ENCODE data around the gene YBEY.

YBEY gene

DNA sequence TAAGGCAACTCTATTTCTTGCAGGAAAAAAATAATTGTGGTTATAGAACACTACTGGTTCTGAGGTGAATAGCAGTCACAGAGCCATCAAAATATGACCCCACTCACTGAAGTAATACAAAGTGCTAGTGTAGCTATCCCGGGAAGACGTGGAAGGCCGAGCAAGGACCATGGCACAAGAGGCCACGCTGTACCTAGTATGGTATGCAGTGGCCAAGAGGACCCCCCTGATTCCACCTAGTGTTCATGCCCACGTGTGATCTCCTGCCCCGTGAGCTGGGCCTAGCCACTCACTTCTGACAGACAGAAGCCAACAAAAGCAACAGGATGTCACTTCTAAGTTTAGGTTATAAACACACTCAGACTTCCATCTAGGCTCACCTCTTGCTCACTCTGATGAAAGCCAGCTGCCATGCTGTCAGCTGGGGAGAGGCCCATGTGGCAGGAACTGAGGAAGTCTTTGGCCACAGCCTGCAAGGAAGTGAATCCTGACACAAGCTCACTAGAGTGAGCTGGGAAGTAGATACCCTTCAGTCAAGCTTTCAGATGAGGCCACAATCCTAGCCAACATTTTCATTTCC, 35.9 kb upstream of the YBEY start:
- Histone ChIP-seq H3K27ac (ENCODE audit: extremely low read depth, low read depth, low read length) (no peak overlapping the region), H3K4me3 (ENCODE audit: low read depth, low read length) (no peak overlapping the region), H3K4me1 (ENCODE audit: control insufficient read depth, insufficient read depth, low read length) (no peaks in the 10 kb centered on the region), H3K36me3 (ENCODE audit: control insufficient read depth in 2 of 2, insufficient read depth in 1 of 2, low read length in 2 of 2) (peaks cover 59 to 94% of the 10 kb centered on the region in 2 experiments), H3K9me3 (ENCODE audit: control insufficient read depth, insufficient read depth, low read depth, low read length) (no peaks in the 10 kb centered on the region)
- CTCF ChIA-PET: interaction anchor here (1.0 kb wide), 1 partner anchor 107 kb away, joined by 8 read pairs; no protein-coding TSS in a partner anchor
- TF ChIP-seq ZNF2 (tag by site-specific recombination; IDR thresholded peaks at IDR 0.05) (no peak), ZNF248 (tag by site-specific recombination; IDR thresholded peaks at IDR 0.05) (no peak), ZNF610 (tag by site-specific recombination; IDR thresholded peaks at IDR 0.05; ENCODE audit: borderline replicate concordance) (no peak), HOXD13 (CRISPR knock-in tag; IDR thresholded peaks at IDR 0.05; ENCODE audit: borderline replicate concordance) (no peak), ZNF670 (tag by site-specific recombination; IDR thresholded peaks at IDR 0.05; ENCODE audit: low read depth) (no peak), SCRT1 (tag by site-specific recombination; IDR thresholded peaks at IDR 0.05; ENCODE audit: borderline replicate concordance) (no peak), ZBTB1 (tag by site-specific recombination; IDR thresholded peaks at IDR 0.05) (no peak), ZNF324 (tag by site-specific recombination; IDR thresholded peaks at IDR 0.05) (no peak), ZNF169 (tag by site-specific recombination; IDR thresholded peaks at IDR 0.05) (no peak), ZNF792 (tag by site-specific recombination; IDR thresholded peaks at IDR 0.05) (no peak), ZBTB8A (tag by site-specific recombination; IDR thresholded peaks at IDR 0.05) (no peak), RBAK (tag by site-specific recombination; IDR thresholded peaks at IDR 0.05) (no peak), ZNF624 (tag by site-specific recombination; IDR thresholded peaks at IDR 0.05) (no peak), ZNF621 (tag by site-specific recombination; IDR thresholded peaks at IDR 0.05) (no peak)
- TF ChIP-seq, protein P1, sequence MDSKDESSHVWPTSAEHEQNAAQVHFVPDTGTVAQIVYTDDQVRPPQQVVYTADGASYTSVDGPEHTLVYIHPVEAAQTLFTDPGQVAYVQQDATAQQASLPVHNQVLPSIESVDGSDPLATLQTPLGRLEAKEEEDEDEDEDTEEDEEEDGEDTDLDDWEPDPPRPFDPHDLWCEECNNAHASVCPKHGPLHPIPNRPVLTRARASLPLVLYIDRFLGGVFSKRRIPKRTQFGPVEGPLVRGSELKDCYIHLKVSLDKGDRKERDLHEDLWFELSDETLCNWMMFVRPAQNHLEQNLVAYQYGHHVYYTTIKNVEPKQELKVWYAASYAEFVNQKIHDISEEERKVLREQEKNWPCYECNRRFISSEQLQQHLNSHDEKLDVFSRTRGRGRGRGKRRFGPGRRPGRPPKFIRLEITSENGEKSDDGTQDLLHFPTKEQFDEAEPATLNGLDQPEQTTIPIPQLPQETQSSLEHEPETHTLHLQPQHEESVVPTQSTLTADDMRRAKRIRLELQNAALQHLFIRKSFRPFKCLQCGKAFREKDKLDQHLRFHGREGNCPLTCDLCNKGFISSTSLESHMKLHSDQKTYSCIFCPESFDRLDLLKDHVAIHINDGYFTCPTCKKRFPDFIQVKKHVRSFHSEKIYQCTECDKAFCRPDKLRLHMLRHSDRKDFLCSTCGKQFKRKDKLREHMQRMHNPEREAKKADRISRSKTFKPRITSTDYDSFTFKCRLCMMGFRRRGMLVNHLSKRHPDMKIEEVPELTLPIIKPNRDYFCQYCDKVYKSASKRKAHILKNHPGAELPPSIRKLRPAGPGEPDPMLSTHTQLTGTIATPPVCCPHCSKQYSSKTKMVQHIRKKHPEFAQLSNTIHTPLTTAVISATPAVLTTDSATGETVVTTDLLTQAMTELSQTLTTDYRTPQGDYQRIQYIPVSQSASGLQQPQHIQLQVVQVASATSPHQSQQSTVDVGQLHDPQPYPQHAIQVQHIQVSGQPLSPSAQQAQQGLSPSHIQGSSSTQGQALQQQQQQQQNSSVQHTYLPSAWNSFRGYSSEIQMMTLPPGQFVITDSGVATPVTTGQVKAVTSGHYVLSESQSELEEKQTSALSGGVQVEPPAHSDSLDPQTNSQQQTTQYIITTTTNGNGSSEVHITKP (tag by site-specific recombination; IDR thresholded peaks at IDR 0.05): no peak
- TF ChIP-seq, protein P2, sequence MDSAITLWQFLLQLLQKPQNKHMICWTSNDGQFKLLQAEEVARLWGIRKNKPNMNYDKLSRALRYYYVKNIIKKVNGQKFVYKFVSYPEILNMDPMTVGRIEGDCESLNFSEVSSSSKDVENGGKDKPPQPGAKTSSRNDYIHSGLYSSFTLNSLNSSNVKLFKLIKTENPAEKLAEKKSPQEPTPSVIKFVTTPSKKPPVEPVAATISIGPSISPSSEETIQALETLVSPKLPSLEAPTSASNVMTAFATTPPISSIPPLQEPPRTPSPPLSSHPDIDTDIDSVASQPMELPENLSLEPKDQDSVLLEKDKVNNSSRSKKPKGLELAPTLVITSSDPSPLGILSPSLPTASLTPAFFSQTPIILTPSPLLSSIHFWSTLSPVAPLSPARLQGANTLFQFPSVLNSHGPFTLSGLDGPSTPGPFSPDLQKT (IDR thresholded peaks at IDR 0.05; ENCODE audit: borderline replicate concordance, low read depth, low read length): no peak
- POLR2A ChIA-PET: no interaction called here

DNA sequence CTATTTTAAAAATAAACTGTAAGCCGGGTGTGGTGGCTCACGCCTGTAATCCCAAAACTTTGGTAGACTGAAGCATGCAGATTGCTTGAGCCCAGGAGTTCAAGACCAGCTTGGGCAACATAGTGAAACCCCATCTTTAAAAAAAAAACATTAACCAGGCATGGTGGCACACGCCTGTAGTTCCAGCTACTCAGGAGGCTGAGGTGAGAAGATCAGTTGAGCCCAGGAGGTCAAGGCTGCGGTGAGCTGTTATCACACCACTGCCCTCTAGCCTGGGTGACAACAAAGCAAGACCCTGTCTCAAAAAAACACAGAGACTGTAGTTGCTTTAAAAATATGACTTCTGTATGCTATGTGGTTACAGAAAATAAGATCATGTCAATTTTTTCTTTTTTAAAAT, 33.3 kb upstream of the YBEY start:
- no peaks in the 10 kb centered on the region for H3K4me1 ChIP-seq (ENCODE audit: control insufficient read depth, insufficient read depth, low read length)
- peaks cover 58 to 94% of the 10 kb centered on the region in 2 experiments for H3K36me3 ChIP-seq (ENCODE audit: control insufficient read depth in 2 of 2, insufficient read depth in 1 of 2, low read length in 2 of 2)
- no peak overlapping the region for H3K27ac ChIP-seq (ENCODE audit: extremely low read depth, low read depth, low read length)
- H3K9me3 ChIP-seq (ENCODE audit: control insufficient read depth, insufficient read depth, low read depth, low read length): no peaks in the 10 kb centered on the region
- CTCF ChIA-PET: interaction anchor here (0.5 to 1.6 kb wide), 6 partner anchors 8 to 379 kb away, joined by 3 to 4 read pairs (median 3); no protein-coding TSS in a partner anchor
- H3K4me3 ChIP-seq (ENCODE audit: low read depth, low read length): no peak overlapping the region
- POLR2A ChIA-PET: interaction anchor here (0.7 to 1.9 kb wide), 5 partner anchors 8 to 279 kb away, joined by 3 to 5 read pairs (median 3); no protein-coding TSS in a partner anchor
- TF ChIP-seq EGR2 (tag by site-specific recombination; IDR thresholded peaks at IDR 0.05; ENCODE audit: low read depth) (no peak), ZNF19 (tag by site-specific recombination; IDR thresholded peaks at IDR 0.05; ENCODE audit: low read depth) (no peak), ZNF221 (tag by site-specific recombination; IDR thresholded peaks at IDR 0.05; ENCODE audit: borderline replicate concordance) (no peak)
- TF ChIP-seq, protein P3, sequence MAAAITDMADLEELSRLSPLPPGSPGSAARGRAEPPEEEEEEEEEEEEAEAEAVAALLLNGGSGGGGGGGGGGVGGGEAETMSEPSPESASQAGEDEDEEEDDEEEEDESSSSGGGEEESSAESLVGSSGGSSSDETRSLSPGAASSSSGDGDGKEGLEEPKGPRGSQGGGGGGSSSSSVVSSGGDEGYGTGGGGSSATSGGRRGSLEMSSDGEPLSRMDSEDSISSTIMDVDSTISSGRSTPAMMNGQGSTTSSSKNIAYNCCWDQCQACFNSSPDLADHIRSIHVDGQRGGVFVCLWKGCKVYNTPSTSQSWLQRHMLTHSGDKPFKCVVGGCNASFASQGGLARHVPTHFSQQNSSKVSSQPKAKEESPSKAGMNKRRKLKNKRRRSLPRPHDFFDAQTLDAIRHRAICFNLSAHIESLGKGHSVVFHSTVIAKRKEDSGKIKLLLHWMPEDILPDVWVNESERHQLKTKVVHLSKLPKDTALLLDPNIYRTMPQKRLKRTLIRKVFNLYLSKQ (tag by site-specific recombination; IDR thresholded peaks at IDR 0.05; ENCODE audit: borderline replicate concordance): no peak
